Measurements from ENCODE around the gene TTC28. TPM values are rescaled to one million over a fixed set of nuclear protein-coding genes. Genes with fewer than 3 reads are reported as not detected.

TTC28 gene
- total and polyA plus RNA-seq, 8 donors: 2.2 to 18.6 (median 11.5) TPM

- intact Hi-C loops (cut with DNase I): no loop called here
- no peak overlapping the region for H3K4me3 ChIP-seq
- no peak overlapping the region for H3K27ac ChIP-seq
- no peak for DNase-seq
- H3K36me3 ChIP-seq: no peaks in the 10 kb centered on the region
- TF ChIP-seq CTCF (IDR thresholded peaks at IDR 0.05): no peak
- H3K9me3 ChIP-seq: no peaks in the 10 kb centered on the region
- no peaks in the 10 kb centered on the region for H3K27me3 ChIP-seq
- H3K4me1 ChIP-seq: peaks cover 0 to 4% (median 0%) of the 10 kb centered on the region in 3 donors
- WGBS, 2 donors: 63 to 70% methylated on average over 3 of the region's 3 CpGs
- no peak for FAIRE-seq
- peak in 1 of 4 donors; percentile 25 for ATAC-seq
Measured at GRCh38 chr22:28299309-28299708, 380.3 kb downstream of the TTC28 start.

GRCh38 chr22:28297504-28297903 lies 382.1 kb downstream of the TTC28 start:
- FAIRE-seq (no peak), DNase-seq (no peak), ATAC-seq (peak in 1 of 4 donors; percentile 11)
- intact Hi-C loops (cut with DNase I): no loop called here
- H3K27me3 ChIP-seq: no peaks in the 10 kb centered on the region
- H3K9me3 ChIP-seq: no peaks in the 10 kb centered on the region
- peaks cover 0 to 4% (median 0%) of the 10 kb centered on the region in 3 donors for H3K4me1 ChIP-seq
- 76 to 77% methylated on average over 4 of the region's 4 CpGs for WGBS, 2 donors
- TF ChIP-seq CTCF (IDR thresholded peaks at IDR 0.05): no peak
- H3K4me3 ChIP-seq: no peak overlapping the region
- no peaks in the 10 kb centered on the region for H3K36me3 ChIP-seq
- H3K27ac ChIP-seq: no peak overlapping the region

GRCh38 chr22:28296452-28296851 lies 383.2 kb downstream of the TTC28 start:
- Histone ChIP-seq H3K27ac (no peak overlapping the region), H3K4me1 (peaks cover 0 to 4% (median 0%) of the 10 kb centered on the region in 3 donors), H3K9me3 (no peaks in the 10 kb centered on the region), H3K36me3 (no peaks in the 10 kb centered on the region), H3K27me3 (no peaks in the 10 kb centered on the region), H3K4me3 (no peak overlapping the region)
- no peak for TF ChIP-seq CTCF (IDR thresholded peaks at IDR 0.05)
- intact Hi-C loops (cut with DNase I): no loop called here
- FAIRE-seq (no peak), ATAC-seq (no peak), DNase-seq (no peak)

- intact Hi-C loops (cut with DNase I): no loop called here
- Histone ChIP-seq H3K4me3 (no peak overlapping the region), H3K36me3 (no peaks in the 10 kb centered on the region), H3K27ac (no peak overlapping the region), H3K4me1 (peaks cover 0 to 9% (median 0%) of the 10 kb centered on the region in 3 donors), H3K9me3 (no peaks in the 10 kb centered on the region), H3K27me3 (no peaks in the 10 kb centered on the region)
- ATAC-seq: peak in 1 of 4 donors; percentile 34
- FAIRE-seq: no peak
- no peak for TF ChIP-seq CTCF (IDR thresholded peaks at IDR 0.05)
- 52 to 67% methylated on average over 2 of the region's 2 CpGs for WGBS, 2 donors
- DNase-seq: no peak
Measured at GRCh38 chr22:28283068-28283654, 396.5 kb downstream of the TTC28 start.

- WGBS, 2 donors: 67 to 76% methylated on average over 3 of the region's 3 CpGs
- ATAC-seq (peak in 1 of 4 donors; percentile 16), DNase-seq (no peak), FAIRE-seq (no peak)
- Histone ChIP-seq H3K36me3 (no peaks in the 10 kb centered on the region), H3K4me3 (no peak overlapping the region), H3K9me3 (no peaks in the 10 kb centered on the region), H3K27me3 (no peaks in the 10 kb centered on the region), H3K27ac (no peak overlapping the region), H3K4me1 (peaks cover 0 to 9% (median 0%) of the 10 kb centered on the region in 3 donors)
- intact Hi-C loops (cut with DNase I): no loop called here
- TF ChIP-seq CTCF (IDR thresholded peaks at IDR 0.05): no peak
Measured at GRCh38 chr22:28282405-28283067, 397.1 kb downstream of the TTC28 start.
